ENCODE data around the gene CASP5. TPM values are rescaled to one million over a fixed set of nuclear protein-coding genes. Genes with fewer than 3 reads are reported as not detected.

Gene CASP5
- total RNA-seq, 2 donors from 2014 or later, result not detected

GRCh38 chr11:104997288-104997687, 25.7 kb downstream of the CASP5 start:
- no peak overlapping the region for H3K4me3 ChIP-seq
- 83% methylated on average over 6 of the region's 6 CpGs for WGBS
- H3K27ac ChIP-seq, result no peak overlapping the region
- no peaks in the 10 kb centered on the region for H3K4me1 ChIP-seq (replicated peaks)
- H3K36me3 ChIP-seq, result no peaks in the 10 kb centered on the region
- H3K27me3 ChIP-seq (replicated peaks; ENCODE audit: insufficient read depth), result no peaks in the 10 kb centered on the region
- no peak for DNase-seq (ENCODE audit: low spot score)
- H3K9me3 ChIP-seq, result no peaks in the 10 kb centered on the region
- TF ChIP-seq POLR2A (IDR thresholded peaks at IDR 0.05), result no peak
- no peak for TF ChIP-seq POLR2AphosphoS5 (IDR thresholded peaks at IDR 0.05)
- TF ChIP-seq CTCF (IDR thresholded peaks at IDR 0.05), result no peak
- intact Hi-C loops (cut with DNase I), result no loop called here

GRCh38 chr11:104995001-104995408, 28.0 kb downstream of the CASP5 start:
- WGBS, result 56% methylated on average over 2 of the region's 2 CpGs

GRCh38 chr11:104992781-104993180, 30.2 kb downstream of the CASP5 start:
- 78% methylated on average over 1 of the region's 1 CpG for WGBS
- Histone ChIP-seq H3K27me3 (replicated peaks; ENCODE audit: insufficient read depth) (no peaks in the 10 kb centered on the region), H3K36me3 (no peaks in the 10 kb centered on the region), H3K4me1 (replicated peaks) (no peaks in the 10 kb centered on the region), H3K4me3 (no peak overlapping the region), H3K27ac (no peak overlapping the region), H3K9me3 (no peaks in the 10 kb centered on the region)
- no peak for TF ChIP-seq POLR2A (IDR thresholded peaks at IDR 0.05)
- no peak for TF ChIP-seq CTCF (IDR thresholded peaks at IDR 0.05)
- no peak for TF ChIP-seq POLR2AphosphoS5 (IDR thresholded peaks at IDR 0.05)
- no peak for DNase-seq (ENCODE audit: low spot score)
- intact Hi-C loops (cut with DNase I), result no loop called here

More at GRCh38 chr11:104995001-104995408, 28.0 kb downstream of the CASP5 start:
- no peaks in the 10 kb centered on the region for H3K9me3 ChIP-seq
- DNase-seq (ENCODE audit: low spot score), result no peak
- intact Hi-C loops (cut with DNase I), result no loop called here
- no peaks in the 10 kb centered on the region for H3K4me1 ChIP-seq (replicated peaks)
- H3K27me3 ChIP-seq (replicated peaks; ENCODE audit: insufficient read depth), result no peaks in the 10 kb centered on the region
- no peak for TF ChIP-seq POLR2A (IDR thresholded peaks at IDR 0.05)
- no peak for TF ChIP-seq CTCF (IDR thresholded peaks at IDR 0.05)
- TF ChIP-seq POLR2AphosphoS5 (IDR thresholded peaks at IDR 0.05), result no peak
- H3K27ac ChIP-seq, result no peak overlapping the region
- no peaks in the 10 kb centered on the region for H3K36me3 ChIP-seq
- H3K4me3 ChIP-seq, result no peak overlapping the region

GRCh38 chr11:104991994-104992393, 31.0 kb downstream of the CASP5 start:
- Histone ChIP-seq H3K27me3 (replicated peaks; ENCODE audit: insufficient read depth) (no peaks in the 10 kb centered on the region), H3K36me3 (no peaks in the 10 kb centered on the region), H3K4me3 (no peak overlapping the region), H3K4me1 (replicated peaks) (no peaks in the 10 kb centered on the region), H3K27ac (no peak overlapping the region), H3K9me3 (no peaks in the 10 kb centered on the region)
- WGBS, result 86% methylated on average over 4 of the region's 4 CpGs
- TF ChIP-seq POLR2AphosphoS5 (IDR thresholded peaks at IDR 0.05), result no peak
- no peak for DNase-seq (ENCODE audit: low spot score)
- intact Hi-C loops (cut with DNase I), result no loop called here

GRCh38 chr11:104984808-104985207, 38.2 kb downstream of the CASP5 start:
- Histone ChIP-seq H3K4me3 (no peak overlapping the region), H3K9me3 (no peaks in the 10 kb centered on the region), H3K27me3 (replicated peaks; ENCODE audit: insufficient read depth) (no peaks in the 10 kb centered on the region), H3K4me1 (replicated peaks) (no peaks in the 10 kb centered on the region), H3K27ac (no peak overlapping the region), H3K36me3 (no peaks in the 10 kb centered on the region)
- 91% methylated on average over 3 of the region's 3 CpGs for WGBS
- intact Hi-C loops (cut with DNase I), result no loop called here
- no peak for DNase-seq (ENCODE audit: low spot score)
- TF ChIP-seq POLR2AphosphoS5 (IDR thresholded peaks at IDR 0.05) (no peak), CTCF (IDR thresholded peaks at IDR 0.05) (no peak), POLR2A (IDR thresholded peaks at IDR 0.05) (no peak)
